Omental fat pad (tissue), 4 donors: Measurements from ENCODE around the gene PPT1. TPM values are rescaled to one million over a fixed set of nuclear protein-coding genes. Genes with fewer than 3 reads are reported as not detected.

Experiments
- ATAC-seq: fragments of 150-250 bp; one replicate; pipeline ENCODE4 v1.9.1; 2016; ENCODE audit warnings: mild to moderate bottlenecking, moderate library complexity; ENCODE audit not compliant: low FRiP score
- DNase-seq: peaks from one replicate; pipeline ENCODE4 v3.0.0-alpha.2; 2019; ENCODE audit warnings: low spot score
- total RNA-seq, 4 donors: library from RNA; depleted of rRNA; stranded (reverse); fragments of >200 nt; gene quantifications; one replicate each; pipeline ENCODE4 v1.1.0, GENCODE V29; 2016
- TF ChIP-seq, protein P1 (sequence below), 3 donors: fragments of 450-650 bp; IDR thresholded peaks; one replicate each; pipeline ENCODE4 v1.5.1; 2016 to 2017; ENCODE audit warnings: antibody characterized with exemption in 3 of 3, mild to moderate bottlenecking in 3 of 3, moderate library complexity in 2 of 3

The PPT1 gene
- total RNA-seq, 4 donors from 2014 or later, result 57.7 to 116 (median 92.4) TPM

DNA sequence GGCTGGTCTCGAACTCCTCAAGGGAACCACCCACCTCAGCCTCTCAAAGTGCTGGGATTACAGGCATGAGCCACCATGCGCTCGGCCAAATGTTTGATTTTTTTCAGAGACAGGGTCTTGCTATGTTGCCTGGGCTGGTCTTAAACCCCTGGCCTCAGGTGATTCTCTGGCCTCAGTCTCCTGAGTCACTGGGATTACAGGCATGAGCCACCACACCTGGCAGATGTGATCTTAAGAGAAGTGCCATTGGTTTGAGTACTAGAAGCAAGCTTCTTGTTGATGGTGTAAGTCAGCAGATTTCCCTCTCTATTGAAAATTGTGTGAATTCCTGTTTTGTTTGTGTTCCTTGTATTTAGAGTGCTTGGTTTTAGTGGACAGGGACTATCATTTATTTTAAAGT is 51.3 kb downstream of the PPT1 start:
- DNase-seq (no peak), ATAC-seq (no peak)
- TF ChIP-seq, protein P1, sequence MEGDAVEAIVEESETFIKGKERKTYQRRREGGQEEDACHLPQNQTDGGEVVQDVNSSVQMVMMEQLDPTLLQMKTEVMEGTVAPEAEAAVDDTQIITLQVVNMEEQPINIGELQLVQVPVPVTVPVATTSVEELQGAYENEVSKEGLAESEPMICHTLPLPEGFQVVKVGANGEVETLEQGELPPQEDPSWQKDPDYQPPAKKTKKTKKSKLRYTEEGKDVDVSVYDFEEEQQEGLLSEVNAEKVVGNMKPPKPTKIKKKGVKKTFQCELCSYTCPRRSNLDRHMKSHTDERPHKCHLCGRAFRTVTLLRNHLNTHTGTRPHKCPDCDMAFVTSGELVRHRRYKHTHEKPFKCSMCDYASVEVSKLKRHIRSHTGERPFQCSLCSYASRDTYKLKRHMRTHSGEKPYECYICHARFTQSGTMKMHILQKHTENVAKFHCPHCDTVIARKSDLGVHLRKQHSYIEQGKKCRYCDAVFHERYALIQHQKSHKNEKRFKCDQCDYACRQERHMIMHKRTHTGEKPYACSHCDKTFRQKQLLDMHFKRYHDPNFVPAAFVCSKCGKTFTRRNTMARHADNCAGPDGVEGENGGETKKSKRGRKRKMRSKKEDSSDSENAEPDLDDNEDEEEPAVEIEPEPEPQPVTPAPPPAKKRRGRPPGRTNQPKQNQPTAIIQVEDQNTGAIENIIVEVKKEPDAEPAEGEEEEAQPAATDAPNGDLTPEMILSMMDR (IDR thresholded peaks at IDR 0.05), result no peak

DNA sequence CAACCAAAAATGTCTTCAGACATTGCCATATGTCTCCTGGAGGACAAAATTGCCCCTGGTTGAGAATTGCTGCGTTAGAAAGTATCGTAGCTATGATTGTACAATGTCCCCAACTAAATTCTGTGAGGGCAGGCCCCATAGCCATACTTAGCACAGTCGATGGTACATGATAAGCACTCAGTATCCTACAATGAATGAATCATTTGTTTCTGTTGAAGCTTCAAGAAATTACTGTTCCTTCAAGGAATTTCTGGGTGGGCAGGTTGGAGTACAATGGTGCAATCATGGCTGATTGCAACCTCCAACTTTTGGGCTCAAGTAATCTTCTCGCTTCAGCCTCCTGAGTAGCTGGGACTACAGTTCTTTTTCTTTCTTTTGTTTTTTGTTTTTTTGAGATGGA is 51.9 kb downstream of the PPT1 start:
- DNase-seq, result no peak
- ATAC-seq, result no peak
- TF ChIP-seq, protein P1 (IDR thresholded peaks at IDR 0.05), result no peak

- ATAC-seq (no peak), DNase-seq (no peak)
- TF ChIP-seq, protein P1 (IDR thresholded peaks at IDR 0.05), result no peak
Observed at GRCh38 chr1:40044110-40044509, 52.9 kb downstream of the PPT1 start.

DNA sequence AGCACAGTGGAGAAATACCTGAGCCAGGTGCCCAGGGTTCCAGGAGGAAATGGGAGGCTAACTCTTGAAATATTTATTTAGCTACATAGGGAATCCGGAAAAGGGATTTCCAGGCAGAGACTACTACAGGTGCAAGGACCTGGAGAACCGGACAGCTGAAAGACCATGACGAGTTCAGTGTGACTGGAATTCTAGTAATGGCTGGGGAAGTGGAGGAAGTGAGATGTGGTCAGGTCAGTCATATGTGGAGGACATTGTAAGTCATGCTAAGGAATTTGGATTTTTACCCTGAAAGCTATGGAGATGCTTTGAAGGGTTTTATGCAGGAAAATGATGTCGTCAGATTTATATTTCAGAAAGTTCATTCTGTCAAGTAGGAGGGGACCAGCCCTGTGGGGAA is 54.7 kb downstream of the PPT1 start:
- TF ChIP-seq, protein P1 (IDR thresholded peaks at IDR 0.05), result no peak
- DNase-seq (no peak), ATAC-seq (no peak)

DNA sequence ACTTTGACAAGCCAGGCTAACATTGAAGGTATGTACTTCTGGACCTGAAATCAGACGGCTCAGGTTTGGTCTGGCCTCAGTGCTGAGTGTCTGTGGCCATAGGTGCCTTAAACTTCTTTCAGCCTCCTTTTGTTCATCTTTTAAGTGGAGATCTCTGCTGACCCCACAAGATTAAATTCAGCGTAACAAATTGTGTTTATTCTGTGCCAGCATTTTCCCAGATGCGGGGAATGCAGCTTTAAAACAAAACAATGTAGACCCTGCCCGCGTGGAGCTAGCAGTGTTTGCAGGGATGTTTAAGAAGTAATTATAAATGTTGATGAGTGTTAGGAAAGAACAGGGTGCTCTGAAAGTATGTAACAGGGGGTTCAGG is 55.6 kb downstream of the PPT1 start:
- DNase-seq (no peak), ATAC-seq (no peak)
- TF ChIP-seq, protein P1 (IDR thresholded peaks at IDR 0.05), result no peak

GRCh38 chr1:40040511-40041465 is 56.3 kb downstream of the PPT1 start, which contains the start of gene CAP1:
Gene CAP1, plus strand, starts transcription at chr1:40040729. Its CDS starts 18,618 bp downstream, at chr1:40059347.
- DNase-seq, result peak; percentile 96
- TF ChIP-seq, protein P1 (IDR thresholded peaks at IDR 0.05), result no peak
- ATAC-seq, result peak; percentile 96
